Epidermal melanocyte (primary cell): ENCODE data around the gene NME2.
"Not testable (repeated sequence)": the region's sequence is repeated elsewhere in the genome, so short reads cannot be mapped to it uniquely, and the experiment has no call there.

Experiments
- DNase-seq: peaks from one replicate; pipeline ENCODE4 v3.0.0; 2011; ENCODE audit warnings: low spot score; ENCODE audit not compliant: insufficient read length

Gene NME2

GRCh38 chr17:51166198-51166986 lies at the start of gene NME2:
Gene NME2 (plus strand): TSS chr17:51166411. CDS start chr17:51166831, 420 bp downstream.
- peak; percentile 91 for DNase-seq

GRCh38 chr17:51118330-51119195 lies 47.6 kb upstream of the NME2 start:
- no peak for DNase-seq

GRCh38 chr17:51119415-51120356 lies 46.5 kb upstream of the NME2 start:
- DNase-seq, result no peak

GRCh38 chr17:51120357-51120738 lies 45.9 kb upstream of the NME2 start:
- DNase-seq, result no peak

GRCh38 chr17:51120739-51121619 lies 45.2 kb upstream of the NME2 start, which contains the start of gene SPAG9:
Gene SPAG9 (minus strand): TSS chr17:51120868. CDS start chr17:51120656, 212 bp downstream.
- DNase-seq, result peak; percentile 94

GRCh38 chr17:51121620-51122472 lies 44.4 kb upstream of the NME2 start:
- peak; percentile 85 for DNase-seq

- DNase-seq, result not testable (repeated sequence)
Observed at GRCh38 chr17:51122473-51123115, 43.6 kb upstream of the NME2 start.

- no peak for DNase-seq
Observed at GRCh38 chr17:51124640-51125503, 41.3 kb upstream of the NME2 start.

- no peak for DNase-seq
Observed at GRCh38 chr17:51128076-51128475, 38.1 kb upstream of the NME2 start.

- DNase-seq, result no peak
Observed at GRCh38 chr17:51132964-51133319, 33.3 kb upstream of the NME2 start.

- no peak for DNase-seq
Observed at GRCh38 chr17:51133365-51133764, 32.8 kb upstream of the NME2 start.

GRCh38 chr17:51135956-51136355 lies 30.3 kb upstream of the NME2 start:
- no peak for DNase-seq

- DNase-seq, result no peak
Observed at GRCh38 chr17:51142597-51142996, 23.6 kb upstream of the NME2 start.

GRCh38 chr17:51144266-51145022 lies 21.8 kb upstream of the NME2 start:
- DNase-seq, result peak; percentile 79

GRCh38 chr17:51147650-51148049 lies 18.6 kb upstream of the NME2 start:
- DNase-seq, result no peak

- DNase-seq, result no peak
Observed at GRCh38 chr17:51149163-51149562, 17.0 kb upstream of the NME2 start.

- no peak for DNase-seq
Observed at GRCh38 chr17:51150932-51151331, 15.3 kb upstream of the NME2 start.
